HUDEP-2 (cell line): ENCODE data around the gene DNAH3.
"Not testable (repeated sequence)": the region's sequence is repeated elsewhere in the genome, so short reads cannot be mapped to it uniquely, and the experiment has no call there.

Source experiments
- DNase-seq, 76 experiments: peaks; one replicate each; lab custom pipeline; 2025; ENCODE audit not compliant: unreplicated experiment in 76 of 76; lab: John Stamatoyannopoulos, UW

Gene DNAH3

GRCh38 chr16:21130811-21131210 lies 19.8 kb downstream of the DNAH3 start:
- no peak for DNase-seq

- DNase-seq: no peak
These were observed 21.7 kb downstream of the DNAH3 start for GRCh38 chr16:21128991-21129390.

DNA sequence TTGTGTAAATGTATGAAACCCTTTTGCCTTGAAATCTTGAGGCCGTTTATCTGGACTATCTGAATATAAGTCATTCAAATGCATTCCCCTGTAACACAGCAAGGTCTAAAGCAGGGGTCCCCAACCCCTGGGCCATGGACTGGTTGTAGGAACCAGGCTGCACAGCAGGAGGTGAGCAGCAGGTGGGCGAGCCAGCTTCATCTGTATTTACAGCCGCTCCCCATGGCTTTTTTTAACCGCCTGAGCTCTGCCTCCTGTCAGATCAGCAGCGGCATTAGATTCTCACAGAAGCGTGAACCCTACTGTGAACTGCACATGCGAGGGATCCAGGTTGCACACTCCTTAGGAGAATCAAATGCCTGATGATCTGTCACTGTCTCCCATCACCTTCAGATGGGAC lies 24.1 kb downstream of the DNAH3 start:
- no peak for DNase-seq

DNA sequence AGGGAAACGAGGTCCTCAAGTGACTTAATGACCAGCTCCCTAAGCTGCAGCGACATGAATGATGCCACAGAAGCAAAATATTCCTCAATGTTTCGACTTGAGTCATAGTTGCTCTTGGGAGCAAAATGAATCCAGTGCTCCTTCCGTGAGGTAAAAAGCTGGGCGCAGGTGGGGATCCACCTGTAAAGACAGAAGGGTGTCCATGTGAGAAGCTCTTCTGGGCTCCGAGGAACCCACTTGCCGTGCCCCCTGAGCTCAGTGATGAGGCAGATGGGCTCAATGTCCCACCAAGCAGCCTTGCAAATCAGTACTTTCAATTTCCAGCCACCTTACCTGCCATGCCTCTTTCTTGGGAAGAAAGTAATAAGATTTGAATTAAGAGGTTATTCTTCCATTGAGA lies 25.5 kb downstream of the DNAH3 start:
- no peak for DNase-seq

DNA sequence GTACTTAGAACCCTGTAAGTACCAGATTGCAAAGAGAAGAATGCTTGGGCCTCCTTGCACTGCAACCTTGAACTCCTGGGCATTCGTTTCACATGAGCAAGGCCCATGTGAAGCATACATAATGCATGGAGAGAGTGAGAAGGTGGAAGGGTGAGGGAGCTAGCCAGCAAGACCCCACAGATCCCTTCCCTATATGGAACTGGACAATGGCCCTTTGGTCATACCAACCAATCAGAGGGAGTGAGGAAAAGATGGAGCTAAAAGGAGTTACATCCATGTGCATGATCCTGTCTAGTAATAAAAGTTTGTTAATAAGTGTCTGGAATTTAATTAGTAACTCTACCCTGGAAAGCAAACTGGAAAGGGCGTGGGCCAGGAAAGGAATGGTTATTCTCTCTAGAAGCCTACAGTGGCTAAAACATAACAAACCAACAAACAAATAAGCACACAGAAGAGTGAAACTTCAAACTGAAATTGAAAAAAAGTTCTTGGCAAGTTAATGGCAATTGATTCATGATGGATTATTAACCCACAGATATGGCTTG lies 29.6 kb downstream of the DNAH3 start:
- DNase-seq: no peak

DNA sequence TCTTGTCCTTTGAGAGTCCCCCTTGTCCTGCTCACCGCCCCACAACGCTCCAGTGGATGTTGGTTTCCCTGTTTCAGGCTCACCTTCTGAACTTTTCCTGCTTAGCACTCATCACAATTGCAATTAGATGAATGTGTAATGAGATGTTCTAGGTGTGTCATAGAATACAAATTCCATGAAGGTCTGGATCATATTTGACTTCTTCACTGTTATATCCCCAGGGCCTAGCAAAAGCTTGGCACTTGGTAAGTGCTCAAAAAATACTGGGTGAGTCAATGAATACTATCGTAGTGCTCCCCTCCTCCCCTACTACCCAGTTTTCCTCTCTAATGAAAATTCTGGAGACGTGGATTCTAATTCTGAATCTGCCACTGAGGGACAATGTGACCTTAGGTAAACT lies 33.1 kb downstream of the DNAH3 start:
- DNase-seq: no peak

- DNase-seq: no peak
These were observed 34.4 kb downstream of the DNAH3 start for GRCh38 chr16:21116148-21116693.

DNA sequence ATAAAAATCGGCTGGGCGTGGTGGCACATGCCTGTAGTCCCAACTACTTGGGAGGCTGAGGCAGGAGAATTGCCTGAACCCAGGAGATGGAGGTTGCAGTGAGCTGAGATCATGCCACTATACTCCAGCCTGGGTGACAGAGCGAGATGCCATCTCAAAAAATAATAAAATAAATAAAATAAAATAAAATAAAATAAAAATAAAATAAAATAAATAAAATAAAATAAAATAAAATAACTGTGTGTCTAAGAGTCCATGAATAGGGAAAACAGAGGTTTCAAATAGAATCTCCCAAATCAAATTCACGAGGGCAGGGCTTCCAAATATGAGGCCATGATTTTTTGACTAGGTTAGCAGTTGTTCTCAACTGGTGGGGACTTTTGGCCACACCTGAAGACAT lies 35.1 kb downstream of the DNAH3 start:
- not testable (repeated sequence) for DNase-seq

DNA sequence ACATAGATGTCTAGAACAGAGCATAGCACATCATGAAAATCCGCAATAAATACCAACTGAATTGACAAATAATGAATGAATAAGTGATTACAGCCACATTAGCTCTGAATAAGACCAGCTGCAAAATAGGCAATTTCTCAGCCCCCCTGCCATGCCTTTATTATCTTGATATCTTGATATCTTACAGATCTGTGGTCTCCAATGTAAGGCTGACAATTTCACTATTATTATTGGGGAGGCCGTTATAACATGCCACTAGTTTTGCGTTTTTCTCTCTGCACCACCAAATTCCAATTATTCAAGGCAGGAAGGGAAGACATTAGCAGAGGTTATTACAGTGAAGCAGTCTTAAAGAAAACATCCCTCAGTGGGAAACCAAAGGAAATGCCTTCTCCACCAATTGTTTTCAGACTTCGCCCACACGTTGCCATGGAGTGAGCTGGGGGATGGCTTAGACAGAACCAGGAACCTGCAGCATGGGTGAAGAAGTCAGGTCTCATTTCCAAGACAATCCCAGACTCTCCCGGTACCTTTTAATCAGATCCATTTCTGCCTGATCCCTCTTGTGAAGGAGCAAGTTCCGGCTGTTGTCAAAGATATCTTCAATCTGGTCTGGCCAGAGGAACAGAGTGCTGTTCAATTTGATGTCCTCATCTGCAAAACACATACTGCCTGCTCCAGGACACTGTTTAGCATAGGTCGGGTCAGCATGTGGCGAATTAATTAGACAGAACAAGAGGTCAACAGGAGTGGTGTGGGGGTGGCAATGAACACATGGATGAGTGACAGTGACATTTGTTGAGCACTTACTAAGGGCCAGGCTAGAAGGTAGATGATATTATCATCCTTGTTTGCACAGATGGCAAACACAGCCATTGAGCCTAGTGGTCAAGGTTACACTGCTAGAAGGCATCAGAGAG lies 46.4 kb downstream of the DNAH3 start:
- no peak for DNase-seq

DNA sequence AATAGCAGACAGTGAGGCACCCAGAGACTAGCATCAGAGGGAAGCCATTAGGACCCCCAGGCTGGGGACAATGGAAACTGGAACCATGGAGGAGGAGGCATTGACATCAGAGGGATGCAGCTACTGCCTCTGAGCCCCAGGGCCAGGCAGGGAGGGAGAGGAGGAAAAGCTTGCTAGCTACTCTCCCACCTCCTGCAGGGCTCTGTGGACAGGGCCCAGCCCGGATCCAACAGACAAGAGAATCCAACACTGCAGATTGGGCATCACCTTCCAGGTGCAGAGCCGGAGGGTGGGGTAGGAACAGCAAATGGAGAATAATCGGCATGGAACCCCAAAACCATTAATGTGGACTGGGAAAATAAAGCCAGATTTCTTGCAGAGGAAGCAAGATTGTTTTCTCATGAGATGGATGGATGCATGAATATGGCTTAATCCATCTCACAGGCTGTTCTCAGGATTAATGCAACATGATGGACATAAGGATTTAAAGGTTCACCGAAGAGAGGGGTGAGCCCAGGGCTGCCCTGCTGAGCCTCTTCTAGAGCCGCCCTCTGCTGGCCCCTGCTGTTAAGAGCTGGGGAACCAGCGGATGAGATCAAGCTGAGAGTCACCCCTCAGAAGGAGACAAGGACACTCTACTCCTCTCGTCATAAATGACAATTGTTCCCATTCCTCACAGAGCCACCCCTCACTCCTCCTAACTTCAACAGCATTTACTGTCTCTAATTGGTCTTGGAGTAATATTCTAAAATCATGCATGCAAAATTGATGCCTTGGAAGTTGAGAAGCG lies 48.8 kb downstream of the DNAH3 start:
- peak in 8 of 76 experiments; percentile 4 to 29 (median 13) for DNase-seq

- no peak for DNase-seq
These were observed 50.2 kb downstream of the DNAH3 start for GRCh38 chr16:21100447-21100846.

DNA sequence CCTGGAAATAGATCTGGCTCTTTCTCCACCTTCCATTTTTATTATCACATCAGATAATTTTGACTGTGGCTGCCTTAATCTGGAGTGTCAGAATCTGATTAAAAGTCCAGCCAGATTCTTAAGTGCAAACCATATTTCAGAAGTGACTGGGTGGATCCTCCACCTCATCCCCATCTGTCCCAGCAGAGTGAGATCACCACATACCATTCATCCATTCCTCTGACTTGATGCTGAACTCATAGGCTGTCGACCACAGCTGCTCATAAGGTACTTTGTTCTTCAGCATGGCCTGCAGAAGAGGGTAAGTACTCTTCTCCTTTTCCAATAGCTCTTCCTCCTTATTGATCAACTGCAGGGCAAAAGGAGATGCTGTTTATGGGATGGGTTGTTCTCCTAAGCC lies 53.5 kb downstream of the DNAH3 start:
- no peak for DNase-seq

- DNase-seq: not testable (repeated sequence)
These were observed 55.9 kb downstream of the DNAH3 start for GRCh38 chr16:21094719-21095118.

DNA sequence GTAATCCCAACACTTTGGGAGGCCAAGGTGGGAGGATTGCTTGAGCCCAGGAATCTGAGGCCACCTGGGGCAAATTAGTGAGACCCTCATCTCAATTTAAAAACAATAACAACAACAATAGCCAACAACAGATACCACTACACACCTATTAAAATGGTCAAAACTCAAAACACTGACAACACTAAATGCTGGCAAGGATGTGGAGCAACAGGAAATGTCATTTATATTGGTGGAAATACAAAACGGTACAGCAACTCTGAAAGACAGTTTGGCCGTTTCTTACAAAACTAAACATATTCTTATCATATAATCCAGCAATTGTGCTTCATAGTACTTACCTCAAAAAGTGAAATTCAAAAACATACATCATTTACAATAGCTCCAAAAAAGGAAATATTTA lies 57.7 kb downstream of the DNAH3 start:
- no peak for DNase-seq

- no peak for DNase-seq
These were observed 61.8 kb downstream of the DNAH3 start for GRCh38 chr16:21088646-21089538.

- DNase-seq: no peak
These were observed 62.5 kb downstream of the DNAH3 start for GRCh38 chr16:21088143-21088542.

- no peak for DNase-seq
These were observed 65.9 kb downstream of the DNAH3 start for GRCh38 chr16:21084631-21085225.

GRCh38 chr16:21083729-21084268 lies 66.8 kb downstream of the DNAH3 start:
- peak in 39 of 76 experiments; percentile 1 to 53 (median 24) for DNase-seq

GRCh38 chr16:21081329-21081728 lies 69.3 kb downstream of the DNAH3 start:
- no peak for DNase-seq

DNA sequence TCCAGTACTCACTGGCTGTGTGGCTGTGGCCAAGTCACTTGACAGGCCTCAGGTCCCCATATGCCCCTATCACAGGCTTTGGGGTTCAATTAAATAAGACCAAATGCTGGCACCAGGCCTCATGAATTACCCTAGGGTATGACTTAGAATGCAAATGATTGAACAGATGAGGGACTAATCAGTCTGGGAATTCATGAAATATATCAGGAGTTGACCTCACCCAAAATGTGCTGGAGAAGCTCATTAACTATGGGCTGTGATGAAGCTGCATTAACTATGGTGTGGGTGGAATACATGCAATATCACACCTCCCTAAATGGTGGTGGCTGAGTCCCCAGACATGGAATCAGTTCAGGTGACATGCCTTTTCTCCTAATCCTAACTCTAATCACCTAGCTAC lies 72.1 kb downstream of the DNAH3 start:
- DNase-seq: no peak
